Dermis blood vessel endothelial cell (primary cell): ENCODE measurements around the gene HELQ. TPM values are rescaled to one million over a fixed set of nuclear protein-coding genes. Genes with fewer than 3 reads are reported as not detected.
"Not testable (repeated sequence)": the region's sequence is repeated elsewhere in the genome, so short reads cannot be mapped to it uniquely, and the experiment has no call there.

Experiments used
- DNase-seq: peaks from one replicate; pipeline ENCODE4 v3.0.0; 2010
- total RNA-seq: library from RNA; depleted of rRNA; stranded (reverse); fragments of >200 nt; gene quantifications from 2 replicates; pipeline ENCODE4 v1.2.3, GENCODE V29; 2014

The HELQ gene, protein sequence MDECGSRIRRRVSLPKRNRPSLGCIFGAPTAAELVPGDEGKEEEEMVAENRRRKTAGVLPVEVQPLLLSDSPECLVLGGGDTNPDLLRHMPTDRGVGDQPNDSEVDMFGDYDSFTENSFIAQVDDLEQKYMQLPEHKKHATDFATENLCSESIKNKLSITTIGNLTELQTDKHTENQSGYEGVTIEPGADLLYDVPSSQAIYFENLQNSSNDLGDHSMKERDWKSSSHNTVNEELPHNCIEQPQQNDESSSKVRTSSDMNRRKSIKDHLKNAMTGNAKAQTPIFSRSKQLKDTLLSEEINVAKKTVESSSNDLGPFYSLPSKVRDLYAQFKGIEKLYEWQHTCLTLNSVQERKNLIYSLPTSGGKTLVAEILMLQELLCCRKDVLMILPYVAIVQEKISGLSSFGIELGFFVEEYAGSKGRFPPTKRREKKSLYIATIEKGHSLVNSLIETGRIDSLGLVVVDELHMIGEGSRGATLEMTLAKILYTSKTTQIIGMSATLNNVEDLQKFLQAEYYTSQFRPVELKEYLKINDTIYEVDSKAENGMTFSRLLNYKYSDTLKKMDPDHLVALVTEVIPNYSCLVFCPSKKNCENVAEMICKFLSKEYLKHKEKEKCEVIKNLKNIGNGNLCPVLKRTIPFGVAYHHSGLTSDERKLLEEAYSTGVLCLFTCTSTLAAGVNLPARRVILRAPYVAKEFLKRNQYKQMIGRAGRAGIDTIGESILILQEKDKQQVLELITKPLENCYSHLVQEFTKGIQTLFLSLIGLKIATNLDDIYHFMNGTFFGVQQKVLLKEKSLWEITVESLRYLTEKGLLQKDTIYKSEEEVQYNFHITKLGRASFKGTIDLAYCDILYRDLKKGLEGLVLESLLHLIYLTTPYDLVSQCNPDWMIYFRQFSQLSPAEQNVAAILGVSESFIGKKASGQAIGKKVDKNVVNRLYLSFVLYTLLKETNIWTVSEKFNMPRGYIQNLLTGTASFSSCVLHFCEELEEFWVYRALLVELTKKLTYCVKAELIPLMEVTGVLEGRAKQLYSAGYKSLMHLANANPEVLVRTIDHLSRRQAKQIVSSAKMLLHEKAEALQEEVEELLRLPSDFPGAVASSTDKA
- 14.1 and 17.7 TPM in 2 replicates for total RNA-seq

DNA sequence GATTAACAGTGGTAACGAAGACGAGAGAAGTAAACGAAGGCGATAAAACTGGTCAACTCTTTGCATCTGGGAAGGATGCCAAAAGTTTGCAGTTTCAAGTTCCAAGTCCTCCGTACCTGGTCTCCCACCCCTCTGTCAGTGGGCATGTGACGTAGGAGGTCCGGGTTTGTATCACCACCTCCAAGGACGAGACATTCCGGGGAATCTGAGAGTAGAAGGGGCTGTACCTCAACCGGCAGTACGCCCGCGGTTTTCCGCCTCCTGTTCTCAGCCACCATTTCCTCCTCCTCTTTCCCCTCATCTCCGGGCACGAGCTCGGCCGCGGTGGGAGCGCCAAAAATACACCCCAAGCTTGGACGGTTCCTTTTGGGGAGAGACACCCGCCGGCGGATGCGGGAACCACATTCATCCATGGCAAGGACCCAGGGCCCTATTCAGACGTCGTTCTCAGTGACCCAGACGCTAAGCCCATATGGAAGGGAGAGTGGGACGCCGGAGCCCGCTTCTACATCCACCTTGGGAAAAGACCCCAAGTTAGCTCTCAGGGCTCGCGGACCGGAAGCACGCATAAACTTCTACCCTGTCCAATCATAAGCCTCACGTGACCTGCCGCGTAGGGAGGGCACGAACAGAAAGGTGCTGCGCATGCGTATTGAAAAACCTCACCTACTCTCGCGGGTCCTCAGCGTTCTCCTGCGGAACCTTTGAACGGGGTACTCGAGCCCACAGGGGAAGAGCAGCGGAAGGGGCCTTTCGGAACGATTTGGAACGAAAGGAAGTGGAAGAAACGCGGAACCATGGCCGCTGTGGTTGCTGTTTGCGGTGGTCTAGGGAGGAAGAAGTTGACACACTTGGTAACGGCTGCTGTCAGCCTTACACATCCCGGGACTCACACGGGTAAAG is at the start of gene HELQ, which contains the start of gene MRPS18C:
HELQ (minus strand) TSS at position 543 of the 903 bp plus-strand sequence; CDS start at position 413, 130 bp downstream.
MRPS18C (plus strand) TSS at position 778 of the 903 bp plus-strand sequence; CDS start at position 798, 20 bp downstream.
- peak; percentile 99 for DNase-seq

DNA sequence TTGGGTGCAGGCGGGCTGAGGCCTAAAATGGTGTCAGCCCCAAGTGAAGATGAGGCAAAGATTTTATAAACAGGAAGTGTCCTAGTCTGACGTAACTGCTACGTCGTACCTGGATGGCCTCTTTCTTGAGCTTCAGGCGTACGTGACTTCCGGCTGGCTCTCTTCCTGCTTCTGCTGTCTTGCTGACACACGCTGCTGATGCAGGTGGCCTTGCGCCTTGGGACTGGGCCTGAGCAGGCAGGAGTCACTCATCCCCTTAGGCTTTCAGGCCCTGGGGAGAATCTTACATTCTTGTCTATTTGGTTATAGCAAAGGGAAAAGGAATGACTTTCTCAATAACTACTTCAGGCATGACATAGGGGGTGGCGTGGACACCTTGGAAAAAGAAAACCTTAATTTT is 49.4 kb upstream of the HELQ start:
- no peak for DNase-seq

DNA sequence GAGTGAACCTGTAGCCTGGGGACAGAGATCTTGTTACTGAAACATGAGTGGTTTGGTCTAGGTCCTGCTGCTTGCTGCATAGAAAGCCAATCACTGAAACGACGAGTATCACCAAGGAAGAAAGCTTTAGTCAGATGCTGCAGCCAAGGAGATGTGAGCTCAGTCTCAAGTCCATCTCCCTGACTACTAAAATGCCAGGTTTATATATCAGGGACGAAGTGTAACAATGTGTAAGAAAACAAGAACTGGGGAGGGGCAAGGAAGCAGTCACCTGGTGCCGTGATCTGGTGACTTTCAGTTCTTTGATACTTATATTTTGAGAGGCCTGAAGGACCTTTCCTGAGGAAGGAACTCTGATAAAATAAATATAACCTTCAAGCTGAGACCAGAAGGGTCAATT is 48.9 kb upstream of the HELQ start:
- no peak for DNase-seq

DNA sequence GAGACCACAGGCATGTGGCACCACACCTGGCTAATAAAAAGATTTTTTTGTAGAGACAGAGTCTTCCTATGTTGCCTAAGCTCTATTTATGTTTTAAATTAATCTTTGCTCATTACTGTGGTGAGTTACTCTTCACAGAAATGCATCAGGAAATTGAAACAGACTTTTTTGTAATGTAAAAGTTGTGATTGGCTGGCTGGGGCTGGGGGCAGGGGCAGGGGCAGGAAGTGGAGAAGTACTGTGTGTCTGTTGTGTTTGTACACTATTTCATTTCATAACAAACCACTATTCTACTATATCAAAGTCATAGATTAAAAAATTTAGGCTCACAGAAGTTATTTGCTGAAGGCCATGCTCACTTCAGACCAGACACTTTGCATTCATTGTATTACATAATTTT is 48.4 kb upstream of the HELQ start:
- no peak for DNase-seq

DNA sequence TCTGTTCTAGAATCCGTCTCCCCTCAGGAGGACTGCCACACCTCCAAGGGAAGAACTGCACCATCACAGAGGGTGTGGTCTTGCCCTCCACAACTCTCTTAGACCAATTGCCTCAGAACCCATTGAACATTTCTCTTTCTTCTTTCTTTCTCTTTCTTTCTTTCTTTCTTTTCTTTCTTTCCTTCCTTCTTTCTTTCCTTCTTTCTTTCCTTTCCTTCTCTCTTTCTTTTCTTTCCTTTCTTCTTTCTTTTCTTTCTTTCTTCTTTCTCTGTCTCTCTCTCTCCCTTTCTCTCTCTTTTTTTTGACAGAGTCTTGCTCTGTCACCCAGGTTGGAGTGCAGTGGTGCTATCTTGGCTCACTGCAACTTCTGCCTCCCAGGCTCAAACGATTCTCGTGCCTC is 46.0 kb upstream of the HELQ start:
- not testable (repeated sequence) for DNase-seq

DNA sequence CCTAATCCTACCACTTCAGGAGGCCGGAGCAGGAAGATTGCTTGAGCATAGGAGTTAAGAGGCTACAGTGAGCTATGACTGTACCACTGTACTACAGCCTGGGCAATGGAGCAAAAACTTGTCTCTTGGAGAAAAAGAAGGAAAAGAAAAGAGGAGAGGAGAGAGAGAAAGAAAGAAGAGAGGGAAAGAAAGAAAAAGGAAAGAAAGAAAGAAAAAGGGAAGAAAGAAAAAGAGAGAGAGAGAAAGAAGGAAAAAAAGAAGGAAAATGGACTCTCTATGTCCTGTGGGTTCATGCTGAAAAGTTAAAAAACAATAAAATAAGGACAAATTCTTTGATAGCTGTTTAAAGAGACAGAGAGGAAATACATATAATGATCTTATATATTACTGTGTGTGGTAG is 42.6 kb upstream of the HELQ start:
- no peak for DNase-seq

DNA sequence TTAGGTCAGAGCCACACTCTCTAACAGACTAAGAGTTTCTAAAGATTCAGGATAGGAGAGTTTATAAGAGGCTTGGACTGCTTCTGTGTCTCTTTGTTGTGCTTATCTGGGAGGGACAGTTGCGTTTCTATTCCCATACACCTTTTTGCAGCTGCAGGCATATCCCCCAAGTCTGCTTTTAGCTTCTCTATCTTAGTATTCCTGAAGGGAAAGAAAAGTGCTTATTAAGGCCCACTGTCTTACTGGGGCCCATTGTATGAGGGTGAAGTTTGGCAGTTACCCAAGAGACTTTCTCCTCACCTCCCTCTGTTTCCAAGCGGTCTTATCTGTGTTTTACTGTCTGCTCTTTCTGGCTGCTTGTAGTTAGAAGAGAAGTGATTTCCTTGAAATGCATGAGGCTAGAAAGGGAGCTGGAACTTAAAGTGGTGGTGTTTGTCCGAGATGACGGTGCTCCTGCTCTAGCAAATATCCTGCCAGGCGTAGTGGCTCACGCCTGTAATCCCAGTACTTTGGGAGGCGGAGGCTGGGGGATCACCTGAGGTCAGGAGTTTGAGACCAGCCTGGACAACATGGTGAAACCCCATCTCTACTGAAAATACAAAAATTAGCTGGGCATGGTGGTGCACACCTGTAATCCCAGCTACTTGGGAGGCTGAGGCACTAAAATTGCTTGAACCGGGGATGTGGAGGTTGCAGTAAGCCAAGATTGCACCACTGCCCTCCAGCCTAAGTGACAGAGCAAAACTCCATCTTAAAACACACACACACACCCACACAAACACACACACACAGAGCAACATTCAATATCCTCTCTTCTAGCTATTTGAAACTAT is 40.7 kb upstream of the HELQ start:
- not testable (repeated sequence) for DNase-seq

DNA sequence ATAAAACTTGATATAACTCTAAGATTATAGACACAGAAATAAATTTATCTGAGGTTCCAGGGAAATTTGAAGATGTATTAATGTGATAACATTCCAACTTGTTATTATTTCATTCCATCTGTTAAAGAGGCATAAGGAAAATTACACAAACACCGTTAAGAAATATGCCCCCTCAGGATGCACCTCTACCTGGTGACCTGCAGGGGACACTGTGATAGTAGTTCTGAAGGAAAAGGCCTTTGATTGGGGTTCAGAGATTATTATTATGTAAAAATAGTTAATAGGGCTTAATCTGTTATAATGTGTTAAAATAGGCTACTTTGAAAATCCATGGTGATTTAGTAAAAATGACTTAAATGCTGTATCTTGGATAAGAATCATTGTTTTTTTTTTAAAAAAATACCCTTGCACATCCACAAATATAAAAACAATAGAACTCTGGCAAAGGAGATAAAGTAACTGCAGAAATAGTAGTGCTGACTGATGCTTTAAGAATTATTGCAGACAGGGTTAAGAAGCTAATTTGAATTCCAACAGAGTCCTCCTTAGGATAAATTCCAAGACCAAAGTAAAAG is 35.3 kb upstream of the HELQ start:
- DNase-seq, result peak; percentile 62

DNA sequence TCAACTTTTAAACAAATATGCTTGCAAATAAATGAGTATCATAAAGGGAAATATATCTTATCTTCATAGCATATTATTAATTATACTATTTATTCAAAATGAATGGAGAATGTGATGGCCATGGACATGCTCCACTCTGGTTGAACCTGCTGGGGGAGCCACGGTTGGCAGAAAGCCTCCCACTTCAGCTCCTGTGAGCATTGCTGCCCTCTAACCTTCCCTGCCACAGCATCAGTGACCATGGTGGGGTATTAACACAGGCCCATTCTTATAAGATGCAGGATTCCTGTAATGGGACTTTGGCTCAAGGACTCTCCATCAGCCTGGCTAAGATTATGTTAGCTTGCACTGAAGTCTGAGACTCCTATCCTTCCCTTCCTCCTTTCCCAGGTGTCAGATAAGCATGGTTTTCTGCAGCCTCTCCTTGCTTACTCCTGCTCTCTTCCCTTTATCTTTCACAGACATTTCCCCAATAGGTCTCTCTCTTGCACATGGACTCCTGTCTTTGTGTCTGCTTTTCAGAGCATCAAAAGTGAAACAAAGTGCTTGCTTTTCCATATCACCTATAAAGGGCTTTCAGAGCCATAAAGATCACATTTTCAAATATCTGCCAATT is 34.2 kb upstream of the HELQ start:
- no peak for DNase-seq

DNA sequence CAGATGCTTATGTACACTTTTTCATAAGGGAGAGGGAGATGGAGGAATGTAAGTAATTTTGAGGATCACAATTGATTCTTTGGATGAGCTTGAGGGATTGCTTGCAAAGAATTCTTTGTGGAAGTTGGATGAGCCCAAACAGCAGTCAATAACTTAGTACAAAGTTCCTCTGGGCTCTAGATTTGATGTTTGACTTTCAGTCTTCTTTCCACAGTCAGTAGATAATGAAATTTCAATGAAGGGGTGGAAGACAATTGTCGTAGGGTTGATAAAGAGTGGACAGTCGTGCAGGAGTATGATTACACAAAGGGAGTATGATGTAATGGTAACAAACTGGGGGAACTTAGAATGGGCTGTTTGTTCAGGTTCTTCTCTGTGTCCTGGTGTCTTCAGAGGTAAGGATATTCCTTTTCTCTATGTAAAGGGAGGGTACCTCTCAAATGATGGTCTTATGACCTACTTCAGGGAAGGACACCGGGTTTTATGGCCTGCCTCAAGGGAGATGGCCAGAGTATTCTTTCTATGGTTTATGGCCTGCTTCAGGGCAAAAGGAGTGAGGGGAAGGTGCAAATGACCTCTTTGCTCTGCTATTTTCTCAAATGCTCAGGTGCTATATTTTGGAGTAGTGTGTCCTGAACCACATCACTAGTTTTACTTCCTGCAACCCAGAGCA is 31.0 kb upstream of the HELQ start:
- DNase-seq, result no peak

DNA sequence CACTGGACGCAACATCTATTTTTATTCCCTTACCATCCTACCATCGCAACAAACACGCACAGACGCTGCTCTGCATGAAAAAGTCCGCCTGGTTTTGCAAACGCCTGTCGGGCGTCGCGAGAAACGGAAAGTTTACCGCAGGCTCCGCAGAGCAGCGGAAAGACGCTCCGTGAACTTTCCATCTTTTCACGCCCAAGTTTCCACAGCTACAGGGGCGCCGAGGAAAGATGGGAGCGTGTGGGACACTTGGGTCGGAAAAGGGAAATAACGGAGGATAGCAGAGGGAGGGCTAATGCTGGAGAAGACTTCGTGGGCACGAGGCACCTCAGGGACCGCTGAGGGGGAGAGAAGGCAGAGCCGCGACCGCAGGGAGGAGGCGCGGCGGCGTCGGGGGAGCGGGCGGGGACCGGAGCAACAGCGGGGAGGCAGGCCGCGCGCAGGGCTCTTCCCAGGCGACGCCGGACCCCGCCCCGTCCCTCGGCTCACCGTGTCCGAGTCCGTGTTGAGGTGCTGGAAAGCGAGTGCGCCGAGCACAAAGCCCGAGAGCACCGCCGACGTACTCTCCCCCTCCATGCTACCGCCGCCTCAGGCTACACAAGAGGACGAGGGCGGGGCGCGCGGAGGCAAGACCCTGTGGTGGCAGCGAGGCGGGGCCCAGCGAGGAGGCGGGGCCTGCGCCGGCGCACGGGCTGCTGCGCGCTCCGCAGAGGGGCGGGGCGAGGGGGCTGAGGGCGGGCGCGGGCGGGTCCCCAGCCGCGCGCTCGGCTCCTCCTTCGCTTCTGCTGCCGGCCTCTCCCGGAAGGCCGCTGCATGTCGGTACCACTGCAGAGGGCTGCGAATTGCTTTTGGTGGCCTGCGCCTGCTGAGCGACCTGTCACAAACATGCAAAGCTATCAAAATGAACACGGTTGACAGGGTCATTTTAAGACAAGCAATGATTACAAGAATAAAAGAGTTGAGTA is 29.2 kb upstream of the HELQ start, which contains the start of gene ABRAXAS1:
ABRAXAS1 (minus strand) TSS at position 601 of the 962 bp plus-strand sequence; CDS start at position 573, 28 bp downstream.
- peak; percentile 95 for DNase-seq

DNA sequence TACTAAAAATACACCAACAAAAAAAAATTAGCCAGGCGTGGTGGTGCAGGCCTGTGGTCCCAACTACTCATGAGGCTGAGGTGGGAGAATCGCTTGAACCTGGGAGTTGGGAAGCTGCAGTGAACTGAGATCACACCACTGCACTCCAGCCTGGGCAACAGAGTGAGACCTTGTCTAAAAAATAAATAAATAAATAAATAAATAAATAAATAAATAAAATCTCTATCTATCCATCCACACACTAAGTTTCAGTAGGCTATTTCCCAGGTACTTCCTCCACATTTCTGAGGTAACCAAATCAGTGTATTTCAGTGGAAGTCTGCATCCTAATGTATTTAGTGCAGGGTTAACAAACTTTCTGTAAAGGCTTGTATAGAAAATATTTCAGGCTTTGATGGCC is 18.3 kb upstream of the HELQ start:
- DNase-seq, result no peak

DNA sequence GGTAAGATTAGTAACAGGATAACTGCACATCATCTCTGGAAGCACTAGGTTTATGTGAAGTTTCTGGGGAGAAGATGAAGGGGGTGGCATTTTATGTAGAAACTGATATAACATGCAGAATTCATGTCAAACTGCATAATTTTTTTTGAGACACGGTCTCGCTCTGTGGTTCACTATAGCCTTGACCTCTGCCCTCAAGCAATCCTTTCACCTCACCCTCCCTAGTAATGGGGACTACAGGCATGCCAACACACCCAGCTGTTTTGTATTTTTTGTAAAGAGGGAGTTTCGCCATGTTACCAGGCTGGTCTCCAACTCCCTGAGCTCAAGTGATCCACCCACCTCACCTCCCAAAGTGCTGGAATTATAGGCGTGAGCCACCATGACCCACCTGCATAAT is 17.8 kb upstream of the HELQ start:
- no peak for DNase-seq

DNA sequence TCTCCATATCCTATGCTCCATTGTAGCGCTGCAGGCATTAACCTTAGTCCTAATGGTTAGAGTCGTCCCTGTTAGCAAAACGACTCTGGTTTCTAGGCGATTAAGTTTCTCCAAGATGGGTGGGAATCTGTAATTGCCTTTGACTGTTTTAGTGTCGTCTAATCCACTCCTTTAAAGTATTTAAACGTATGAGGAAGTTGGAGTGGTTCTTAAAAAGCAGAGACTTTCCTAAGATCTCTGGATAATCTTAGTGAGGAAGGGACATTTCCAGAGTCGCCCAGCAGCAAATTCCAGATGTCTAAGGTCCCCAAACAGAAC is 520 bp upstream of the HELQ start:
- no peak for DNase-seq

DNA sequence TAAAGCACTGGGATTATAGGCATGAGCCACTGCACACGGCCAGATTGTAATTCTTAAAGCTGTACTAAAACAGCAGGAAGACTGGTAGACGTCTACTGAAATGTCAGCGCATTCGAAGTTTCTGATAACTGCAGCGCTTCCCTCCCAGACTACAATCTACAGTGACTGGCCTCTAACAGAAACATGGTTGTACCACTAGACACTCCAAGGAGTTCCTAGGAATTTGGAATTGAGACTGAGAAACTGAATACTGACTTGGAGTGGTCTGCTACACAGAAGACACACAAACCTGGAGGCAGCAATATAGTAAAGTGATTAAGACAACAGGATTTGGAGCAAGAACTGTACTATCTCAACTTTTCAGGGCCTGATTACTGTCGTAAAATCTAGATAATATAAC is 937 bp downstream of the HELQ start:
- peak; percentile 33 for DNase-seq

DNA sequence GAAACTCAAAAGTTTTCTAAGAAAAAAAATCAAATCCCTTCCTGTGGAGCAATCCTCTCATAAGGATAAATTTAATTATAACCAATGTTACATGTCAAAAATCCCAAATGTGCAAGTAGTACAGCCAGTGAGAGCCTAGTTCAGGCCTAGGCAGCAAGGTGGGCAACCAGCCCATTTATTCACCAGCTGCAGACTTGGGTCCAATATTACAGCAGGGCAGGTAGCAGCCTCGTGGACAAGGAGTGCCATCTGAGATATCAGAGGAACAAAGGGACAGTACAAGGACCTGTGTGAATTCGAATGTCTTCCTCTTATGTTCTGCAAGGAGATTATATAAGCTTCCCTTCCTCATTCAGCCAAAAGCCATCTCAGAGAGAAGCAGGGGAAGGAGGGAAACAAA is 6.6 kb downstream of the HELQ start:
- DNase-seq, result no peak

DNA sequence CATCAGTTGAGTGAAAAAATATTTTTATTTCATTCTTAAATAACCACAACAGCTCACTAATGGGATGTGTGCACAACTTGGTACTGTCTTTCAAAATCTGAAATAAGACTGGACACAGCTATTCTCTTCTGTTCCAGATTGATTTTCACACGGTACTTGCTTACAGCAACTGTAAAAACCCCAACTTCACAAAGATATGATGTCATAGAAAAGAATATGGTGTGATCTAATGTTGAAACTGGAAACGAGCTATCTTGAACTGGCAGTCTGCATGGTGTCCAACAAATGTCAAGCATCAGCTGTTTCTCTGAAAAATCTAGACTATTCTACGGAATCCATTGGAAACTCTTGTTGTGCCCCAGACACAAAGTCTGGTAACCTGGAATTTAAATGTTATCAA is 14.7 kb downstream of the HELQ start:
- no peak for DNase-seq

DNA sequence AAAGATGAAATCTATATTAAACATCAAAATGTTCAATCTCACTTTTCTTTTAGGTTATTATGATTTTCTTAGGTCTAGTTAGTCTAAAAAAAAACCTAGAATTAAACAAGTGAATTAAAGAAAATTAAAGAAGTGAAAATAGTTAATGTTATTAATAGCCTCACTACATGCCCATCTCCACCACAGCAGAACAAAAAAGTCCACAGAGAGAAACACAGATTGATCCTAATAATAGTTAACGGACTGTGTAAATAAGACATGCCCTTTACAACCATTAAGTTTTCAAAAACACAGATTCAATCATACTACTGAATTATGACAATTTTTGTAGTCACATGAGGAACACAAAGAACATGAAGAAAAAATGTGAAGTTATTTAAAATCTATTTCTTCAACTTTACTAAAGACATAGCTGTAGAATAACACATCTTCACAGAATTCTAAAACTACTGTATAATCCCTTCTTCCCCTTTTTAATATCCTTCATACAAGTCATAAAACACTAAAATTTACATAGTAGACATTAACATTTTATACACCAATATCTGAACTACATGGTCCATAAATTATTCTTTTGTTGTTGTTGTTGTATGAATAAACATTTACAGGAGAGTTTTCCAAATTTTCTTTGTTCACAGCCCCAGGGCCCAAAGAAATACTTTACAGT is 15.3 kb downstream of the HELQ start:
- no peak for DNase-seq
